ENCODE results near the gene ZNF555.
"Not testable (repeated sequence)": the region's sequence is repeated elsewhere in the genome, so short reads cannot be mapped to it uniquely, and the experiment has no call there.

The ZNF555 gene

GRCh38 chr19:2888731-2889224 lies 47.5 kb downstream of the ZNF555 start:
- Histone ChIP-seq H3K27ac (ENCODE audit: low read length) (peak overlapping the region; percentile 99), H3K4me1 (ENCODE audit: insufficient read depth, low read length) (peaks cover 61% of the 10 kb centered on the region), H3K27me3 (ENCODE audit: insufficient read depth, low read length, poor library complexity) (no peaks in the 10 kb centered on the region), H2AFZ (ENCODE audit: low read depth, low read length) (peak overlapping the region; percentile 87), H3K4me2 (ENCODE audit: insufficient read depth, low read length) (peak overlapping the region; percentile 88), H3K79me2 (ENCODE audit: insufficient read depth, low read length) (peaks cover 42% of the 10 kb centered on the region), H3K36me3 (ENCODE audit: insufficient read depth, low read length) (peaks cover 15% of the 10 kb centered on the region), H3K9ac (ENCODE audit: low read depth, low read length) (peak overlapping the region; percentile 84), H3K9me3 (ENCODE audit: insufficient read depth, low read length, severe bottlenecking) (no peaks in the 10 kb centered on the region), H4K20me1 (ENCODE audit: insufficient read depth, low read length) (no peaks in the 10 kb centered on the region), H3K4me3 (ENCODE audit: low read depth in 1 of 2, low read length in 2 of 2) (peak overlapping the region; percentile 44 to 71)
- peak; percentile 98 for DNase-seq
- ATAC-seq (ENCODE audit: insufficient read depth, low read depth), result peak; percentile 87
- TF ChIP-seq, protein P1, sequence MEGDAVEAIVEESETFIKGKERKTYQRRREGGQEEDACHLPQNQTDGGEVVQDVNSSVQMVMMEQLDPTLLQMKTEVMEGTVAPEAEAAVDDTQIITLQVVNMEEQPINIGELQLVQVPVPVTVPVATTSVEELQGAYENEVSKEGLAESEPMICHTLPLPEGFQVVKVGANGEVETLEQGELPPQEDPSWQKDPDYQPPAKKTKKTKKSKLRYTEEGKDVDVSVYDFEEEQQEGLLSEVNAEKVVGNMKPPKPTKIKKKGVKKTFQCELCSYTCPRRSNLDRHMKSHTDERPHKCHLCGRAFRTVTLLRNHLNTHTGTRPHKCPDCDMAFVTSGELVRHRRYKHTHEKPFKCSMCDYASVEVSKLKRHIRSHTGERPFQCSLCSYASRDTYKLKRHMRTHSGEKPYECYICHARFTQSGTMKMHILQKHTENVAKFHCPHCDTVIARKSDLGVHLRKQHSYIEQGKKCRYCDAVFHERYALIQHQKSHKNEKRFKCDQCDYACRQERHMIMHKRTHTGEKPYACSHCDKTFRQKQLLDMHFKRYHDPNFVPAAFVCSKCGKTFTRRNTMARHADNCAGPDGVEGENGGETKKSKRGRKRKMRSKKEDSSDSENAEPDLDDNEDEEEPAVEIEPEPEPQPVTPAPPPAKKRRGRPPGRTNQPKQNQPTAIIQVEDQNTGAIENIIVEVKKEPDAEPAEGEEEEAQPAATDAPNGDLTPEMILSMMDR (IDR thresholded peaks at IDR 0.05; ENCODE audit: borderline replicate concordance, extremely low read depth, low read length, poor library complexity, severe bottlenecking), result peak; percentile 23
- TF ChIP-seq EZH2 (IDR thresholded peaks at IDR 0.05; ENCODE audit: borderline replicate concordance, low read depth, low read length, severe bottlenecking), result no peak

- Histone ChIP-seq H3K4me2 (ENCODE audit: insufficient read depth, low read length) (peak overlapping the region; percentile 88), H3K4me1 (ENCODE audit: insufficient read depth, low read length) (peaks cover 65% of the 10 kb centered on the region), H3K27ac (ENCODE audit: low read length) (peak overlapping the region; percentile 77), H3K4me3 (ENCODE audit: low read depth in 1 of 2, low read length in 2 of 2) (peak overlapping the region; percentile 16 to 58; a peak in 3 of 4 replicates), H3K79me2 (ENCODE audit: insufficient read depth, low read length) (peaks cover 52% of the 10 kb centered on the region), H3K36me3 (ENCODE audit: insufficient read depth, low read length) (peaks cover 19% of the 10 kb centered on the region), H3K9ac (ENCODE audit: low read depth, low read length) (peak overlapping the region; percentile 84)
- not testable (repeated sequence) for DNase-seq; H3K27me3 ChIP-seq (ENCODE audit: insufficient read depth, low read length, poor library complexity); ATAC-seq (ENCODE audit: insufficient read depth, low read depth); H4K20me1 ChIP-seq (ENCODE audit: insufficient read depth, low read length); H2AFZ ChIP-seq (ENCODE audit: low read depth, low read length); H3K9me3 ChIP-seq (ENCODE audit: insufficient read depth, low read length, severe bottlenecking)
Measured at GRCh38 chr19:2890531-2890930, 49.3 kb downstream of the ZNF555 start.

DNA sequence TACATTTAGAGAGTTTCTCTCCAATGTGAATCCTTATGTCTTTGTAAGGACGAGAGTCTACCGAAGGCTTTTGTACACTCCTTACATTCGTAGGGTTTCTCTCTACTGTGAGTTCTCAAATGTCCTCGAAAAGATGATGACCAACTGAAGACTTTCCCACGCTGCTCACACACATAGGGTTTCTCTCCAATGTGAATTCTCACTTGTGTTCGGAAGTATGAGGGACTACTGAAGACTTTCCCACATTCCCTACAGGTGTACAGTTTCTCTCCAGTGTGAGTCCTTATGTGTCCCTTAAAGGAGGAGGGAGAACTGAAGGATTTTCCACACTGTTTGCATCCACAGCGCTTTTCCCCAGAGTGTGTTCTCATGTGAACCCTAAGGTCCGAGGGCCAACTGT lies 55.4 kb downstream of the ZNF555 start:
- Histone ChIP-seq H3K79me2 (ENCODE audit: insufficient read depth, low read length) (peaks cover 37% of the 10 kb centered on the region), H3K4me2 (ENCODE audit: insufficient read depth, low read length) (no peak overlapping the region), H2AFZ (ENCODE audit: low read depth, low read length) (no peak overlapping the region), H3K9me3 (ENCODE audit: insufficient read depth, low read length, severe bottlenecking) (no peaks in the 10 kb centered on the region), H3K27ac (ENCODE audit: low read length) (no peak overlapping the region), H3K9ac (ENCODE audit: low read depth, low read length) (no peak overlapping the region), H3K36me3 (ENCODE audit: insufficient read depth, low read length) (peaks cover 13% of the 10 kb centered on the region), H3K4me3 (ENCODE audit: low read depth in 1 of 2, low read length in 2 of 2) (no peak overlapping the region), H4K20me1 (ENCODE audit: insufficient read depth, low read length) (no peaks in the 10 kb centered on the region), H3K4me1 (ENCODE audit: insufficient read depth, low read length) (peaks cover 31% of the 10 kb centered on the region), H3K27me3 (ENCODE audit: insufficient read depth, low read length, poor library complexity) (no peaks in the 10 kb centered on the region)
- no peak for TF ChIP-seq EZH2 (IDR thresholded peaks at IDR 0.05; ENCODE audit: borderline replicate concordance, low read depth, low read length, severe bottlenecking)
- TF ChIP-seq, protein P1 (IDR thresholded peaks at IDR 0.05; ENCODE audit: borderline replicate concordance, extremely low read depth, low read length, poor library complexity, severe bottlenecking), result no peak
- no peak for ATAC-seq (ENCODE audit: insufficient read depth, low read depth)
- DNase-seq, result no peak

DNA sequence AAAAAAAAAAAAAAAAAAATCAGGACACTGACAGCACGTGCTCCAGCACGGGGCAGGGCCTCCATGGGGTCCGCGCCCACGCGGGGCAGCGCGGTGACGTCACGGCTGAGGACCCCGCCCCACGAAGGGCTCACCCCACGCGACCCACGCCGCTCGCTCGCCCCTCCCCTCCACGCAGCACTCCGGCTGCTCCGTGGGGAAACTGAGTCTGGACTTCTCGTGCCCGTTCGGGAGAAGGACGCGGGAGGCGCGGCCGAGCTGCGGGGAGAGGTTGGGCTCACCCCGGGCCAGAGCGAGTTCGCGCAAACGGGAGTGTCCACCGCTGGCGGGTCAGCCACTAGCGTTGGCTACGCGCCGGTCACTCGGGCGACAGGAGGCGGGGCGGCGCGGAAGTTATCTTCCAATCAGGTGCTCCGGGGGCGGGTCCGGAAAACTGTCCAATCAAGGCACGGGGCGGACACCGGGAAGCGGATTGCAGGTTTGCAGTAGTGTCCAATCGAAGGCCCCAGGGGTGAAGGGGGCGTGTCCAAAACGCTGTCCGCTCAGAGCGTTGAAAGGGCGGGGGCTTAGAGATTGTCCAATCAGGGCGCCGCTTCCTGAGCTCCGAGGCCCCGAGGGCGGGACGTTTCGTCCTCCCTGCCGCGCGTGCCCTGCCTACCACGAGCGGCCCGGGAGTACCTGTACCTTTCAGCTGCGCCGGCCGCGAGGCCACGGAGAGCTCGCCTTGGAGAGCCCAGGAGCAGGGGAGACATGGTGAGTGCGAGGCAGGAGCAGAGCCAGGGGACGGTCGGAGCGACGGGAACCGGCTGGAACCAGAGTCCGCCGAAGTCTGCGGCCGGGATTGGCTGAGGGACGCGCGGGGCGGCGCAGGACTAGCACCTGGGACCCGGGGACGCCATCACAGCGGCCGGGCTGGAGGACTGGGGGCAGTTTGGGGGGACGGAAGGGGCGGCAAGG lies 59.3 kb downstream of the ZNF555 start, which contains the start of gene ZNF57:
Gene ZNF57, plus strand, starts transcription at position 633 of the 957 bp plus-strand sequence. Its CDS starts 118 bp downstream, at position 751.
- Histone ChIP-seq H3K4me2 (ENCODE audit: insufficient read depth, low read length) (peak within 1 kb of the TSS; percentile 100), H3K4me1 (ENCODE audit: insufficient read depth, low read length) (peaks cover 23% of the 10 kb centered on the region), H3K36me3 (ENCODE audit: insufficient read depth, low read length) (0 out of 2 replicates have a peak, but pooled peaks cover 2% of the 10 kb centered on the region), H3K79me2 (ENCODE audit: insufficient read depth, low read length) (peaks cover 40% of the 10 kb centered on the region), H2AFZ (ENCODE audit: low read depth, low read length) (peak within 1 kb of the TSS; percentile 99), H3K27me3 (ENCODE audit: insufficient read depth, low read length, poor library complexity) (no peaks in the 10 kb centered on the region), H3K9me3 (ENCODE audit: insufficient read depth, low read length, severe bottlenecking) (no peaks in the 10 kb centered on the region), H3K4me3 (ENCODE audit: low read depth in 1 of 2, low read length in 2 of 2) (peak within 1 kb of the TSS; percentile 99), H3K27ac (ENCODE audit: low read length) (peak within 1 kb of the TSS; percentile 83), H3K9ac (ENCODE audit: low read depth, low read length) (peak within 1 kb of the TSS; percentile 92), H4K20me1 (ENCODE audit: insufficient read depth, low read length) (peaks cover 11% of the 10 kb centered on the region; the same call in 1 of the 2 replicates)
- TF ChIP-seq, protein P1 (IDR thresholded peaks at IDR 0.05; ENCODE audit: borderline replicate concordance, extremely low read depth, low read length, poor library complexity, severe bottlenecking), result no peak
- no peak for TF ChIP-seq EZH2 (IDR thresholded peaks at IDR 0.05; ENCODE audit: borderline replicate concordance, low read depth, low read length, severe bottlenecking)
- DNase-seq (peak; percentile 99), ATAC-seq (ENCODE audit: insufficient read depth, low read depth) (peak; percentile 96)

Data from DND-41 (cell line).